Measurements from ENCODE around the gene HTR1E. TPM values are rescaled to one million over a fixed set of nuclear protein-coding genes. Genes with fewer than 3 reads are reported as not detected.

The HTR1E gene
- not detected in 2 replicates for total RNA-seq

GRCh38 chr6:86937219-86938079, at the start of gene HTR1E:
Gene HTR1E (plus strand): TSS chr6:86937528. CDS start chr6:87015335, 77,807 bp downstream.

Other genes with a start within 250 kb of the HTR1E start
- gene CGA, start 157.6 kb downstream of the HTR1E start, total RNA-seq = not detected in 2 replicates
- gene ZNF292, start 218.0 kb downstream of the HTR1E start, total RNA-seq = 13.9 and 18.7 TPM in 2 replicates